ENCODE measurements around the gene CYFIP1. TPM values are rescaled to one million over a fixed set of nuclear protein-coding genes. Genes with fewer than 3 reads are reported as not detected.

CYFIP1 gene
- total and polyA plus RNA-seq, 2 of the 13 experiments (the other 11 are each of a cell fraction or from before 2014, with no cell fraction given), result 38.1 to 58.3 TPM

DNA sequence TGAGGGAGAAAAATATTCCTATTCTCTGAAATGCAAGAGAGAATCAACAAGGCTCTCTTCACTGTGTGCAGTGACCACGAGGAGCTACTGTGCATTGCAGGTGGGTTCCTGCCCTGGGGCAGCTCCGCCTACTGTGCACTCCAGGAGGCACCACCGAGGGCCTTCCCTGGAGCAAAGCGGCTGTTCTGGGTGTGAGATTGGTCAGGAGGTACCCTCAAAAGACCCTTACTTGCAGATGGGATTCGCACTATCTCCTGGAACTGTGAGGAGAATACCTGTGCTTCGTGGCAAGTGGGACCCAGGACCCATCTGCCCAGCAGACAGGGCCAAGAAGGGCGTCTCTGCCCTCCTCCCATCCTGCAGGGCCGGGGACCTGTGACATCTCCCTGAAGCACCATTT, 68.9 kb downstream of the CYFIP1 start:
- FAIRE-seq, result no peak
- ChIA-PET CTCF (ENCODE audit: low intra/inter-chr PET ratio, low total read pairs) (no interaction called here), POLR2A (no interaction called here)
- Histone ChIP-seq H3K9ac (ENCODE audit: insufficient read depth, low read depth, low read length) (no peak overlapping the region), H3K9me3 (ENCODE audit: low read length) (no peaks in the 10 kb centered on the region), H3K4me2 (ENCODE audit: low read depth, low read length) (no peak overlapping the region), H3K36me3 (replicated peaks in 1 of 2; ENCODE audit: control insufficient read depth in 1 of 2, insufficient read depth in 2 of 2, low read length in 2 of 2) (peaks cover 17 to 52% of the 10 kb centered on the region in 2 experiments; a peak in 4 of 5 replicates), H2AFZ (ENCODE audit: low read length) (no peak overlapping the region), H4K20me1 (ENCODE audit: insufficient read depth, low read length) (no peaks in the 10 kb centered on the region), H3K79me2 (ENCODE audit: insufficient read depth, low read length) (no peaks in the 10 kb centered on the region), H3K4me1 (ENCODE audit: insufficient read depth, low read length) (no peaks in the 10 kb centered on the region), H3K4me3 (replicated peaks in 1 of 3; ENCODE audit: insufficient read depth in 1 of 3, low read depth in 2 of 3, low read length in 3 of 3) (no peak overlapping the region), H3K27ac (ENCODE audit: extremely low read length, insufficient read depth, low read length) (no peak overlapping the region), H3K27me3 (ENCODE audit: control insufficient read depth in 1 of 2, insufficient read depth in 2 of 2, low read length in 2 of 2) (no peaks in the 10 kb centered on the region)
- DNase-seq (ENCODE audit: low spot score), result no peak
- no peak for ATAC-seq
- in situ Hi-C loops (cut with HindIII; ENCODE audit: extremely low pct_ligation_motif_present, low pct_unique_long_range_greater_than_20kb), result loop anchor here (5.0 kb wide), 1 partner anchor 49 kb away; no protein-coding TSS in a partner anchor
- TF ChIP-seq MBNL3 (CRISPR knock-in tag; conservative IDR thresholded peaks at IDR 0.05) (no peak), ZNF619 (CRISPR knock-in tag; IDR thresholded peaks at IDR 0.05) (no peak), ZNF143 (CRISPR knock-in tag; IDR thresholded peaks at IDR 0.05) (no peak)
- WGBS (ENCODE audit: low lambda C conversion rate), result 78% methylated on average over 5 of the region's 8 CpGs
- intact Hi-C loops (cut with micrococcal nuclease; ENCODE audit: unreplicated experiment), result no loop called here
- BruUV-seq (replicated peaks), result no TSS peak

DNA sequence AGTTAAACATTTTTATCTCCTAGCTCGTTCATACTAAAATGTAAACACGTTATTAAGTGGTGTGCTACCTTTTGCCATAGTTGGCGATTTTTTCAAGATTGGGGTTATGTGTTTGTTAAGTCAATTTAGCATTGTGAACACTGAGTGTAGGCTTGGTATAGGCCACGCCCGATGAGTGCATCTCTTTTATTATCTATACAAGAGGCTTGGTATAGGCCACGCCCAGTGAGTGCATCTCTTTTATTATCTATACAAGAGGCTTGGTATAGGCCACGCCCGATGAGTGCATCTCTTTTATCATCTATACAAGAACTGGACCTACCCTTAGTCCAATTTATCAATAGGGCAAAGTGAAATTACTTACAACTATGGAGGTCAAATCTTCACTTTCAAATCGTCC, 71.3 kb downstream of the CYFIP1 start:
- H3K79me2 ChIP-seq (ENCODE audit: insufficient read depth, low read length), result no peaks in the 10 kb centered on the region
- no peak overlapping the region for H3K4me2 ChIP-seq (ENCODE audit: low read depth, low read length)
- no peaks in the 10 kb centered on the region for H4K20me1 ChIP-seq (ENCODE audit: insufficient read depth, low read length)
- no peaks in the 10 kb centered on the region for H3K9me3 ChIP-seq (ENCODE audit: low read length)
- ATAC-seq (no peak), FAIRE-seq (no peak), DNase-seq (ENCODE audit: low spot score) (no peak)
- no peak overlapping the region for H2AFZ ChIP-seq (ENCODE audit: low read length)
- TF ChIP-seq, protein P1, sequence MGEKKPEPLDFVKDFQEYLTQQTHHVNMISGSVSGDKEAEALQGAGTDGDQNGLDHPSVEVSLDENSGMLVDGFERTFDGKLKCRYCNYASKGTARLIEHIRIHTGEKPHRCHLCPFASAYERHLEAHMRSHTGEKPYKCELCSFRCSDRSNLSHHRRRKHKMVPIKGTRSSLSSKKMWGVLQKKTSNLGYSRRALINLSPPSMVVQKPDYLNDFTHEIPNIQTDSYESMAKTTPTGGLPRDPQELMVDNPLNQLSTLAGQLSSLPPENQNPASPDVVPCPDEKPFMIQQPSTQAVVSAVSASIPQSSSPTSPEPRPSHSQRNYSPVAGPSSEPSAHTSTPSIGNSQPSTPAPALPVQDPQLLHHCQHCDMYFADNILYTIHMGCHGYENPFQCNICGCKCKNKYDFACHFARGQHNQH (CRISPR knock-in tag; IDR thresholded peaks at IDR 0.05), result no peak
- TF ChIP-seq TBP (CRISPR knock-in tag; IDR thresholded peaks at IDR 0.05) (no peak), ZFYVE20 (CRISPR knock-in tag; IDR thresholded peaks at IDR 0.05; ENCODE audit: borderline replicate concordance, low read depth) (no peak), ZNF891 (CRISPR knock-in tag; IDR thresholded peaks at IDR 0.05) (no peak), MBD4 (IDR thresholded peaks at IDR 0.05; ENCODE audit: borderline replicate concordance, low read length) (no peak), NBN (conservative IDR thresholded peaks at IDR 0.05) (no peak)
- TF ChIP-seq, protein P2, sequence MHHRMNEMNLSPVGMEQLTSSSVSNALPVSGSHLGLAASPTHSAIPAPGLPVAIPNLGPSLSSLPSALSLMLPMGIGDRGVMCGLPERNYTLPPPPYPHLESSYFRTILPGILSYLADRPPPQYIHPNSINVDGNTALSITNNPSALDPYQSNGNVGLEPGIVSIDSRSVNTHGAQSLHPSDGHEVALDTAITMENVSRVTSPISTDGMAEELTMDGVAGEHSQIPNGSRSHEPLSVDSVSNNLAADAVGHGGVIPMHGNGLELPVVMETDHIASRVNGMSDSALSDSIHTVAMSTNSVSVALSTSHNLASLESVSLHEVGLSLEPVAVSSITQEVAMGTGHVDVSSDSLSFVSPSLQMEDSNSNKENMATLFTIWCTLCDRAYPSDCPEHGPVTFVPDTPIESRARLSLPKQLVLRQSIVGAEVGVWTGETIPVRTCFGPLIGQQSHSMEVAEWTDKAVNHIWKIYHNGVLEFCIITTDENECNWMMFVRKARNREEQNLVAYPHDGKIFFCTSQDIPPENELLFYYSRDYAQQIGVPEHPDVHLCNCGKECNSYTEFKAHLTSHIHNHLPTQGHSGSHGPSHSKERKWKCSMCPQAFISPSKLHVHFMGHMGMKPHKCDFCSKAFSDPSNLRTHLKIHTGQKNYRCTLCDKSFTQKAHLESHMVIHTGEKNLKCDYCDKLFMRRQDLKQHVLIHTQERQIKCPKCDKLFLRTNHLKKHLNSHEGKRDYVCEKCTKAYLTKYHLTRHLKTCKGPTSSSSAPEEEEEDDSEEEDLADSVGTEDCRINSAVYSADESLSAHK (CRISPR knock-in tag; IDR thresholded peaks at IDR 0.05; ENCODE audit: borderline replicate concordance), result no peak
- WGBS (ENCODE audit: low lambda C conversion rate), result 97% methylated on average over 9 of the region's 9 CpGs
- H3K36me3 ChIP-seq (replicated peaks in 1 of 2; ENCODE audit: control insufficient read depth in 1 of 2, insufficient read depth in 2 of 2, low read length in 2 of 2), result peaks cover 19 to 44% of the 10 kb centered on the region in 2 experiments; a peak in 4 of 5 replicates
- ChIA-PET CTCF (ENCODE audit: low intra/inter-chr PET ratio, low total read pairs) (no interaction called here), POLR2A (no interaction called here)
- no peak overlapping the region for H3K27ac ChIP-seq (ENCODE audit: extremely low read length, insufficient read depth, low read length)
- intact Hi-C loops (cut with micrococcal nuclease; ENCODE audit: unreplicated experiment) (no loop called here), in situ Hi-C loops (cut with HindIII; ENCODE audit: extremely low pct_ligation_motif_present, low pct_unique_long_range_greater_than_20kb) (no loop called here)
- no peaks in the 10 kb centered on the region for H3K4me1 ChIP-seq (ENCODE audit: insufficient read depth, low read length)
- H3K4me3 ChIP-seq (replicated peaks in 1 of 3; ENCODE audit: insufficient read depth in 1 of 3, low read depth in 2 of 3, low read length in 3 of 3), result no peak overlapping the region
- no peaks in the 10 kb centered on the region for H3K27me3 ChIP-seq (ENCODE audit: control insufficient read depth in 1 of 2, insufficient read depth in 2 of 2, low read length in 2 of 2)
- no TSS peak for BruUV-seq (replicated peaks)
- H3K9ac ChIP-seq (ENCODE audit: insufficient read depth, low read depth, low read length), result no peak overlapping the region
